IMR-90 (cell line): ENCODE results near the gene SH3RF3. TPM values are rescaled to one million over a fixed set of nuclear protein-coding genes. Genes with fewer than 3 reads are reported as not detected.

ENCODE experiments used
- ATAC-seq: fragments of 200-7000 bp; cut with Tn5 transposase; 2 replicates; pipeline ENCODE4 v1.9.1; 2020; ENCODE audit warnings: low read depth, mild to moderate bottlenecking, moderate library complexity
- BruUV-seq: library from RNA; stranded (reverse); fragments of 400-500 nt; replicated peaks from 2 replicates; lab custom pipeline; 2021; lab: Mats Ljungman, UMichigan
- CTCF ChIA-PET: fragments of 300-600 bp; formaldehyde crosslinking; extraction: SDS; loops from one replicate; lab custom pipeline; 2021; ENCODE audit warnings: antibody characterized with exemption; lab: Yijun Ruan, JAX
- POLR2A ChIA-PET: fragments of 300-600 bp; sonication (Branson Sonifier 250); formaldehyde crosslinking; loops from one replicate; lab custom pipeline; 2022; ENCODE audit warnings: antibody characterized with exemption; ENCODE audit not compliant: unreplicated experiment; lab: Charles Lee
- DNase-seq: peaks from one replicate; pipeline ENCODE4 v3.0.0; 2013
- H2AFZ ChIP-seq: replicated peaks from 2 replicates; pipeline ENCODE3; 2013; ENCODE audit warnings: low read length, mild to moderate bottlenecking; ENCODE audit not compliant: poor library complexity
- H2AK5ac ChIP-seq: 2 replicates; pipeline ENCODE4 v1.6.1; 2013; ENCODE audit warnings: low read depth, low read length, inconsistent platforms
- H2AK9ac ChIP-seq: replicated peaks from 2 replicates; pipeline ENCODE3; 2013; ENCODE audit warnings: mild to moderate bottlenecking, low read depth, low read length, moderate library complexity; ENCODE audit not compliant: poor library complexity
- H2BK120ac ChIP-seq: 2 replicates; pipeline ENCODE4 v1.6.1; 2013; ENCODE audit warnings: low read depth, low read length, inconsistent platforms
- H2BK15ac ChIP-seq: 3 replicates; pipeline ENCODE4 v1.6.1; 2013; ENCODE audit warnings: low read depth, low read length, inconsistent platforms
- H2BK20ac ChIP-seq: 2 replicates; pipeline ENCODE4 v1.6.1; 2013; ENCODE audit warnings: low read depth, mild to moderate bottlenecking, inconsistent platforms, low read length, moderate library complexity
- H2BK5ac ChIP-seq: 2 replicates; pipeline ENCODE4 v1.6.1; 2013; ENCODE audit warnings: mild to moderate bottlenecking, low read depth, low read length, inconsistent platforms; ENCODE audit not compliant: poor library complexity, severe bottlenecking
- H3K14ac ChIP-seq: replicated peaks from 2 replicates; pipeline ENCODE4 v1.6.1; 2013; ENCODE audit warnings: low read depth, low read length, inconsistent platforms
- H3K18ac ChIP-seq: 2 replicates; pipeline ENCODE4 v1.6.1; 2013; ENCODE audit warnings: low read depth, low read length, control low read depth
- H3K23ac ChIP-seq: 2 replicates; pipeline ENCODE4 v1.6.1; 2013; ENCODE audit warnings: low read depth, low read length, inconsistent platforms
- H3K27ac ChIP-seq: 2 replicates; pipeline ENCODE4 v1.5.1; 2013; ENCODE audit warnings: mild to moderate bottlenecking, control low read depth, low read length; ENCODE audit not compliant: insufficient read depth
- H3K27me3 ChIP-seq: 2 replicates; pipeline ENCODE4 v1.6.1; 2013; ENCODE audit warnings: low read length; ENCODE audit not compliant: control insufficient read depth, insufficient read depth
- H3K36me3 ChIP-seq: 2 replicates; pipeline ENCODE4 v1.6.1; 2013; ENCODE audit warnings: low read length, mixed read lengths; ENCODE audit not compliant: control insufficient read depth, insufficient read depth
- H3K4ac ChIP-seq: 2 replicates; pipeline ENCODE4 v1.6.1; 2013; ENCODE audit warnings: low read depth, low read length, inconsistent platforms
- H3K4me1 ChIP-seq: 2 replicates; pipeline ENCODE4 v1.6.1; 2013; ENCODE audit warnings: low read length, mixed read lengths; ENCODE audit not compliant: control insufficient read depth, insufficient read depth
- H3K4me2 ChIP-seq: 2 replicates; pipeline ENCODE4 v1.6.1; 2013; ENCODE audit warnings: low read depth, mild to moderate bottlenecking, control low read depth, low read length, moderate library complexity
- H3K4me3 ChIP-seq: 2 replicates; pipeline ENCODE4 v1.5.1; 2013; ENCODE audit warnings: low read depth, mild to moderate bottlenecking, control low read depth, low read length, moderate library complexity; ENCODE audit not compliant: insufficient read depth
- H3K56ac ChIP-seq: 2 replicates; pipeline ENCODE4 v1.6.1; 2013; ENCODE audit warnings: low read length, inconsistent platforms; ENCODE audit not compliant: insufficient read depth; ENCODE audit errors: extremely low read depth
- H3K79me1 ChIP-seq, 2 experiments: 2 replicates each; pipeline ENCODE4 v1.6.1; 2013; ENCODE audit warnings: low read length in 2 of 2, inconsistent platforms in 1 of 2, low read depth in 1 of 2
- H3K9ac ChIP-seq: 2 replicates; pipeline ENCODE4 v1.6.1; 2013; ENCODE audit warnings: low read depth, low read length, control low read depth
- H3K9me1 ChIP-seq: 2 replicates; pipeline ENCODE4 v1.6.1; 2013; ENCODE audit warnings: low read length, inconsistent platforms; ENCODE audit not compliant: insufficient read depth
- H3K9me3 ChIP-seq: 2 replicates; pipeline ENCODE4 v1.6.1; 2013; ENCODE audit warnings: low read length; ENCODE audit not compliant: control insufficient read depth, insufficient read depth
- H4K20me1 ChIP-seq: 2 replicates; pipeline ENCODE4 v1.6.1; 2013; ENCODE audit warnings: low read length, inconsistent platforms; ENCODE audit not compliant: insufficient read depth
- H4K5ac ChIP-seq: 2 replicates; pipeline ENCODE4 v1.6.1; 2013; ENCODE audit warnings: mild to moderate bottlenecking, low read depth, low read length, control low read depth
- H4K8ac ChIP-seq, 2 experiments: 2 replicates each; pipeline ENCODE4 v1.6.1; 2013; ENCODE audit warnings: low read depth in 2 of 2, low read length in 2 of 2, control low read depth in 1 of 2, inconsistent platforms in 1 of 2
- H4K91ac ChIP-seq: 2 replicates; pipeline ENCODE4 v1.6.1; 2013; ENCODE audit warnings: low read depth, low read length, inconsistent platforms; ENCODE audit not compliant: insufficient read depth
- BHLHE40 ChIP-seq: fragments of 150-350 bp; IDR thresholded peaks from 2 replicates; pipeline ENCODE4 v1.6.1; 2016; ENCODE audit warnings: mild to moderate bottlenecking, low read depth, low read length
- CEBPB ChIP-seq: IDR thresholded peaks from 2 replicates; pipeline ENCODE4 v1.6.1; 2012; ENCODE audit warnings: low read depth, low read length, improper control_type of control experiment
- CHD1 ChIP-seq: IDR thresholded peaks from 2 replicates; pipeline ENCODE4 v1.6.1; 2012; ENCODE audit warnings: low read depth, low read length, improper control_type of control experiment
- FOS ChIP-seq: fragments of 150-350 bp; IDR thresholded peaks from 2 replicates; pipeline ENCODE4 v1.6.1; 2016; ENCODE audit warnings: low read depth, low read length
- MAFK ChIP-seq: IDR thresholded peaks from 2 replicates; pipeline ENCODE4 v1.6.1; 2012; ENCODE audit warnings: low read depth, low read length, improper control_type of control experiment
- MAZ ChIP-seq: IDR thresholded peaks from 2 replicates; pipeline ENCODE4 v1.6.1; 2012; ENCODE audit warnings: low read depth, mild to moderate bottlenecking, low read length, improper control_type of control experiment, moderate library complexity, borderline replicate concordance
- MXI1 ChIP-seq: IDR thresholded peaks from 2 replicates; pipeline ENCODE4 v1.6.1; 2012; ENCODE audit warnings: low read depth, mild to moderate bottlenecking, low read length, moderate library complexity, borderline replicate concordance
- NFE2L2 ChIP-seq: fragments of 150-350 bp; IDR thresholded peaks from 2 replicates; pipeline ENCODE4 v1.6.1; 2016; ENCODE audit warnings: low read depth, mild to moderate bottlenecking, low read length
- POLR2A ChIP-seq: IDR thresholded peaks from 2 replicates; pipeline ENCODE4 v1.6.1; 2012; ENCODE audit warnings: mild to moderate bottlenecking, low read depth, low read length
- RCOR1 ChIP-seq: IDR thresholded peaks from 2 replicates; pipeline ENCODE4 v1.6.1; 2012; ENCODE audit warnings: mild to moderate bottlenecking, low read length, improper control_type of control experiment; ENCODE audit not compliant: insufficient replicate concordance
- SMC3 ChIP-seq: fragments of 150-350 bp; IDR thresholded peaks from 2 replicates; pipeline ENCODE4 v1.6.1; 2016; ENCODE audit warnings: low read depth, mild to moderate bottlenecking, antibody characterized with exemption, low read length, moderate library complexity
- WGBS, 2 experiments: methylation state at CpG; one replicate each; pipeline versions ENCODE4 v1.1.5 to v1.1.7; 2013; ENCODE audit warnings: missing lambda C conversion rate in 2 of 2; ENCODE audit not compliant: insufficient read length in 1 of 2; ENCODE audit errors: extremely low coverage in 2 of 2; 5-methylcytosine and 5-hydroxymethylcytosine counted together
- dilution Hi-C: fragments of 300-500 bp; cut with HindIII; formaldehyde crosslinking; loops from one replicate; pipeline ENCODE4 v1.14.3; 2018; ENCODE audit warnings: low sequenced_read_pairs; ENCODE audit not compliant: unreplicated experiment
- in situ Hi-C: fragments of 300-500 bp; cut with MboI; formaldehyde crosslinking; loops from 3 replicates; pipeline ENCODE4 v1.14.3; 2019; ENCODE audit warnings: low sequenced_read_pairs, inconsistent platforms, mixed read lengths
- intact Hi-C: fragments of 100-400 bp; cut with micrococcal nuclease; formaldehyde crosslinking; loops from 2 replicates; pipeline ENCODE4 v1.10.0; 2022
- polyA plus RNA-seq, 3 experiments: library from polyadenylated mRNA; depleted of rRNA; stranded (reverse); fragments of >200 nt; gene quantifications; 2 replicates each; pipeline ENCODE4 v1.2.3, GENCODE V29; 2012; ENCODE audit warnings: low replicate concordance in 1 of 3
- total RNA-seq: library from RNA; depleted of rRNA; stranded (reverse); fragments of >200 nt; gene quantifications from 2 replicates; pipeline ENCODE4 v1.2.3, GENCODE V29; 2012
- TF ChIP-seq, protein P1 (sequence below): conservative IDR thresholded peaks from 2 replicates; pipeline ENCODE4 v1.5.1; 2012; ENCODE audit warnings: mild to moderate bottlenecking, low read depth, low read length, improper control_type of control experiment
- TF ChIP-seq, protein P2 (sequence below): fragments of 150-350 bp; IDR thresholded peaks from 2 replicates; pipeline ENCODE4 v1.6.1; 2016; ENCODE audit warnings: low read depth, mild to moderate bottlenecking, low read length, moderate library complexity, borderline replicate concordance
- TF ChIP-seq, protein P3 (sequence below): fragments of 150-350 bp; IDR thresholded peaks from 2 replicates; pipeline ENCODE4 v1.6.1; 2017; ENCODE audit warnings: mild to moderate bottlenecking, antibody characterized with exemption, low read length, low read depth

The SH3RF3 gene
- total and polyA plus RNA-seq, 2 of the 4 experiments (the other 2 are of a cell fraction): 3.4 to 5.3 TPM

DNA sequence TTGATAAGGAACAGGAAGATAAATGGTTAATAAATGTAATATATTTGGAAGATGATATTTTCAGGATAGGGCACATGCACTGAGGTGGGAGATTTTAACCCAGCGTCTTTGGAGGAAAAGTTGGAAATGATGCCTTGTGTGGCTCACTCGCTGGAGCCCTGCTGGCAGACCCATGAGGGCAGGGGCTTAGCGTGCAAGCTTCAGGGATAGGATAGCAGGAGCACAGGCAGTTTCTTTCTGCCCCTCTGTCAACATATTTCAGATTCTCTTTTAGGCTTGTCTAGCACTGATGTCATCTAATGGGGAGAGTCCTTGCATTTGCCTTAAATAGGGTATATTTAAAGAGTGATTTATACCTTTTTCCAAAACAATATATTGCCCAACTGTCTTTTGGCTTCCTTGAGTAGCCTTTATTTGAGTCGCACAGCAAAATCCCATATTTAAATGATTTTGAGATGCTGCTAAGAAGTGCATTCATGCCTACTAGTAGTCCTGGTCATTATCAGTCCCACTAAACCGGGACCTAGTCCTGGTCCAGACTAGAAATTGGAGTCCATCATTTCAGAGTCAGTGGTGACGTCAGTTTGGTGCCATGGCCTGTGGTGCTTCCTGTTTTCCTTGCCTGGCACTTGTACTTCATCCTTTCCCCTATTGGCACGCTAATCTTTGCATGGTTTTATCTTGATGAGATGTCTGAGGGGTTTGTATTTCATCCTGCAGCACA is 45.8 kb downstream of the SH3RF3 start:
- Histone ChIP-seq H3K4me3 (no peak overlapping the region), H2BK120ac (peak overlapping the region; percentile 98), H3K9ac (0 out of 2 replicates have a peak overlapping the region, but pooled peaks have one; percentile 50), H3K36me3 (no peaks in the 10 kb centered on the region), H2AK9ac (no peak overlapping the region), H3K4me1 (peaks cover 41% of the 10 kb centered on the region), H4K20me1 (0 out of 2 replicates have a peak, but pooled peaks cover 11% of the 10 kb centered on the region), H3K4me2 (no peak overlapping the region), H3K14ac (peak overlapping the region; percentile 98), H2BK20ac (peak overlapping the region; percentile 91), H2BK5ac (peak overlapping the region; percentile 94), H2BK15ac (peak overlapping the region; percentile 73; the same call in 2 of the 3 replicates), H2AK5ac (peak overlapping the region; percentile 99), H3K27ac (peak overlapping the region; percentile 55; the same call in 1 of the 2 replicates), H4K8ac (peak overlapping the region; percentile 70 to 97; a peak in 3 of 4 replicates), H3K79me1 (peaks cover 47 to 73% of the 10 kb centered on the region in 2 experiments), H3K9me3 (peaks cover 6% of the 10 kb centered on the region; the same call in 1 of the 2 replicates), H2AFZ (no peak overlapping the region), H3K9me1 (peaks cover 38% of the 10 kb centered on the region), H4K91ac (peak overlapping the region; percentile 99), H3K23ac (peak overlapping the region; percentile 99), H3K27me3 (no peaks in the 10 kb centered on the region), H3K18ac (peak overlapping the region; percentile 58), H3K56ac (no peak overlapping the region), H3K4ac (peak overlapping the region; percentile 99), H4K5ac (peak overlapping the region; percentile 56)
- WGBS, 2 experiments: 60% methylated on average over 1 of the region's 7 CpGs; no CpG with 5 or more reads in 1 of the 2 experiments
- TF ChIP-seq, protein P1, sequence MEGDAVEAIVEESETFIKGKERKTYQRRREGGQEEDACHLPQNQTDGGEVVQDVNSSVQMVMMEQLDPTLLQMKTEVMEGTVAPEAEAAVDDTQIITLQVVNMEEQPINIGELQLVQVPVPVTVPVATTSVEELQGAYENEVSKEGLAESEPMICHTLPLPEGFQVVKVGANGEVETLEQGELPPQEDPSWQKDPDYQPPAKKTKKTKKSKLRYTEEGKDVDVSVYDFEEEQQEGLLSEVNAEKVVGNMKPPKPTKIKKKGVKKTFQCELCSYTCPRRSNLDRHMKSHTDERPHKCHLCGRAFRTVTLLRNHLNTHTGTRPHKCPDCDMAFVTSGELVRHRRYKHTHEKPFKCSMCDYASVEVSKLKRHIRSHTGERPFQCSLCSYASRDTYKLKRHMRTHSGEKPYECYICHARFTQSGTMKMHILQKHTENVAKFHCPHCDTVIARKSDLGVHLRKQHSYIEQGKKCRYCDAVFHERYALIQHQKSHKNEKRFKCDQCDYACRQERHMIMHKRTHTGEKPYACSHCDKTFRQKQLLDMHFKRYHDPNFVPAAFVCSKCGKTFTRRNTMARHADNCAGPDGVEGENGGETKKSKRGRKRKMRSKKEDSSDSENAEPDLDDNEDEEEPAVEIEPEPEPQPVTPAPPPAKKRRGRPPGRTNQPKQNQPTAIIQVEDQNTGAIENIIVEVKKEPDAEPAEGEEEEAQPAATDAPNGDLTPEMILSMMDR: no peak
- TF ChIP-seq CHD1: no peak
- TF ChIP-seq CEBPB: no peak
- TF ChIP-seq FOS: no peak
- no peak for TF ChIP-seq MAFK
- TF ChIP-seq MAZ: no peak
- TF ChIP-seq, protein P2, sequence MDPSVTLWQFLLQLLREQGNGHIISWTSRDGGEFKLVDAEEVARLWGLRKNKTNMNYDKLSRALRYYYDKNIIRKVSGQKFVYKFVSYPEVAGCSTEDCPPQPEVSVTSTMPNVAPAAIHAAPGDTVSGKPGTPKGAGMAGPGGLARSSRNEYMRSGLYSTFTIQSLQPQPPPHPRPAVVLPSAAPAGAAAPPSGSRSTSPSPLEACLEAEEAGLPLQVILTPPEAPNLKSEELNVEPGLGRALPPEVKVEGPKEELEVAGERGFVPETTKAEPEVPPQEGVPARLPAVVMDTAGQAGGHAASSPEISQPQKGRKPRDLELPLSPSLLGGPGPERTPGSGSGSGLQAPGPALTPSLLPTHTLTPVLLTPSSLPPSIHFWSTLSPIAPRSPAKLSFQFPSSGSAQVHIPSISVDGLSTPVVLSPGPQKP: no peak
- TF ChIP-seq RCOR1: no peak
- TF ChIP-seq BHLHE40: no peak
- no peak for TF ChIP-seq MXI1
- no peak for TF ChIP-seq NFE2L2
- no peak for TF ChIP-seq SMC3
- TF ChIP-seq POLR2A: no peak
- TF ChIP-seq, protein P3, sequence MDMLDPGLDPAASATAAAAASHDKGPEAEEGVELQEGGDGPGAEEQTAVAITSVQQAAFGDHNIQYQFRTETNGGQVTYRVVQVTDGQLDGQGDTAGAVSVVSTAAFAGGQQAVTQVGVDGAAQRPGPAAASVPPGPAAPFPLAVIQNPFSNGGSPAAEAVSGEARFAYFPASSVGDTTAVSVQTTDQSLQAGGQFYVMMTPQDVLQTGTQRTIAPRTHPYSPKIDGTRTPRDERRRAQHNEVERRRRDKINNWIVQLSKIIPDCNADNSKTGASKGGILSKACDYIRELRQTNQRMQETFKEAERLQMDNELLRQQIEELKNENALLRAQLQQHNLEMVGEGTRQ: no peak
- dilution Hi-C loops (no loop called here), intact Hi-C loops (loop anchor here (5.0 kb wide), 3 partner anchors 43 to 148 kb away; no protein-coding TSS in a partner anchor), in situ Hi-C loops (no loop called here)
- BruUV-seq: no TSS peak
- DNase-seq (no peak), ATAC-seq (no peak)
- CTCF ChIA-PET: no interaction called here
- POLR2A ChIA-PET: no interaction called here
